ENCODE data around the gene LRMDA. TPM values are rescaled to one million over a fixed set of nuclear protein-coding genes. Genes with fewer than 3 reads are reported as not detected.

LRMDA gene
- total RNA-seq, 2 donors from 2014 or later, result not detected

- peaks cover 0 to 10% of the 10 kb centered on the region in 2 donors for H3K9me3 Mint-ChIP-seq
- no peak for ATAC-seq
- H3K27ac Mint-ChIP-seq, result no peak overlapping the region
These were observed 1021.9 kb downstream of the LRMDA start for GRCh38 chr10:76453332-76453731.

DNA sequence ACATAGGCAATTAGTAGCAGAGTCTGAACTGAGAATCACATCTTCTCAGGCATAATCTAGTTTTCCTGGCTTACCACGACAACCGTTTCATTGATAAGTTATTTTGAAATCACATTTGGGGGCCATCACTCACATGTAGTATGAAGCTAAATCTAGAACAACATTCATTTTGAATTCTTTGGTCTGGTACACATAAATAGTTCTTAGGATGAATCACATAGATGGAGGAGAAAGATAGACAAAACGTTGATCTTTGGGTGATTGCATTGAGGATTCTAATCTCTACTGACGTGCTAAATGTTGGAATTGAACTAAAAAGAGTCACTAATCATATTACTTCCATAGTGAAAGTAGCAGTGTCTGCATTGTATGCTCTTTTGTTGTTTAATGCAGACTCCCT is 1022.6 kb downstream of the LRMDA start:
- ATAC-seq (no peak), DNase-seq (ENCODE audit: low spot score in 2 of 2) (no peak)
- Mint-ChIP-seq H3K36me3 (no peaks in the 10 kb centered on the region), H3K9me3 (peaks cover 0 to 10% of the 10 kb centered on the region in 2 donors), H3K27ac (no peak overlapping the region)

More at GRCh38 chr10:76453332-76453731, 1021.9 kb downstream of the LRMDA start:
- no peaks in the 10 kb centered on the region for H3K36me3 Mint-ChIP-seq
- no peak for DNase-seq (ENCODE audit: low spot score in 2 of 2)

DNA sequence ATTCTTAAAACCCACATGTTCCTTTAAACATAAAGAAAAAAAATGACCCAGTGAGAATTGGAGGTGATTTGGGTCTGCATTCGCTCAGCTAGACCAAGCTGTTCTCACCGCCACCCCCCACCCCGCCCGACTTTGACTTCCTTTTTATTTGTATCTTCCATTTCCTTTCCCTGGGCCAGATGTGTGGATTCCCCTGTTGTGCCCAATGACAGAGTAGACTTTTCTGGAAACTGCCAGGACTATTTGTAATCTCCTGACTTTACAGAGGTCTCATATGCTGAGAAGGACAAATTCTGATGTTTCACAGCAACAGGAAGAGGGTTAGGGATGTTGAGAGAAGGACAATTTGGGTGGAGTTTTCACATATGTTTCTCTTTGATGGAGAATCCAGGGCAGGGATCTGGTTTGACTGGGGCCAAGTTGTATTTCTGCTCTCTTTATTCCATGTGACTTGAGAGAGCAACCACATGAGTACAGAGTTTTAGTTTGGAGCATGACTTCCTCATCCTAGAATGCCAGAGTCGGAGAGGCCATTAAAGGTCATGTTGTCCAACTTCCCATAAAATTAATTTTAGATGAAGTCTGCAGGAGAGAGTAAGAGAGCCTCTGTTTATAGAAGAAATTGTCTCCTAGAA is 1023.2 kb downstream of the LRMDA start:
- Mint-ChIP-seq H3K9me3 (peaks cover 0 to 10% of the 10 kb centered on the region in 2 donors), H3K27ac (no peak overlapping the region), H3K36me3 (no peaks in the 10 kb centered on the region)
- DNase-seq (ENCODE audit: low spot score in 2 of 2), result no peak
- ATAC-seq, result no peak

GRCh38 chr10:76456197-76456596 is 1024.8 kb downstream of the LRMDA start:
- Mint-ChIP-seq H3K9me3 (peaks cover 0 to 10% of the 10 kb centered on the region in 2 donors), H3K36me3 (no peaks in the 10 kb centered on the region), H3K27ac (no peak overlapping the region)
- ATAC-seq (no peak), DNase-seq (ENCODE audit: low spot score in 2 of 2) (no peak)

- Mint-ChIP-seq H3K36me3 (no peaks in the 10 kb centered on the region), H3K9me3 (peaks cover 0 to 6% of the 10 kb centered on the region in 2 donors), H3K27ac (no peak overlapping the region)
- DNase-seq (ENCODE audit: low spot score in 2 of 2), result no peak
- no peak for ATAC-seq
These were observed 1027.7 kb downstream of the LRMDA start for GRCh38 chr10:76459016-76459730.

- H3K27ac Mint-ChIP-seq, result no peak overlapping the region
- ATAC-seq (no peak), DNase-seq (ENCODE audit: low spot score in 2 of 2) (no peak)
- no peaks in the 10 kb centered on the region for H3K9me3 Mint-ChIP-seq
- no peaks in the 10 kb centered on the region for H3K36me3 Mint-ChIP-seq
These were observed 1029.6 kb downstream of the LRMDA start for GRCh38 chr10:76461024-76461423.

GRCh38 chr10:76463111-76463510 is 1031.7 kb downstream of the LRMDA start:
- no peak for DNase-seq (ENCODE audit: low spot score in 2 of 2)
- H3K36me3 Mint-ChIP-seq, result no peaks in the 10 kb centered on the region
- no peak for ATAC-seq
- H3K27ac Mint-ChIP-seq, result no peak overlapping the region
- H3K9me3 Mint-ChIP-seq, result no peaks in the 10 kb centered on the region

DNA sequence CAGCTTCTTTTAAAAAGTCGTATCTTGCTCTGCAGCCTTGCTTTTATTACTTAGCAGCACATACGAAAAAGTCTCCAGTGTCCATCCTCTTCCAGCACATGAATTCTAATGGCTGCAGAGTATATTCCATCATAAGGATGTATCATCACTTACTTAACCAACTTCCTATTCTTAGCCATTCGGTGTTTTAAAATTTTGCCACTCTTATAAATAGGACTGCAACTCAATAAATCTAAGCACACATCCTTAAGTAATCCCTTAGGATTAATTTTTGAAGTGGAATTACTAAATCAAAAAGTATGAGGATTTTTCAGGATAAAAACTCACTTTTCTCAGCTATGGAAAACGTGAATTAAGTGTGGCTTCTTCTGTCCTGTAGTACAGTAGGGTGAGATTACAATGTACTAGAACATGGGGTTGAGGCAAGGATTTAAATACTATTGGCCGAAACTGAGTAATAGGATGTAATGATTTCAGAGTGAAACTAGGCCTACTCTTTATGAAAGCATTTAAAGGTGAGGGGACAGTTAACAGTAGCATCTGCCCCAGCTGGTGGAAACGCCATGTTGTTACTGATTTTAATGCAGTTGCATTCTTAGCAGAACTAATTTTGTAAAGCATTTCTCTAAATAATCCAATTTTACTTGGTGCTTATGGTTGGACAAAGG is 1035.5 kb downstream of the LRMDA start:
- no peak for ATAC-seq

DNA sequence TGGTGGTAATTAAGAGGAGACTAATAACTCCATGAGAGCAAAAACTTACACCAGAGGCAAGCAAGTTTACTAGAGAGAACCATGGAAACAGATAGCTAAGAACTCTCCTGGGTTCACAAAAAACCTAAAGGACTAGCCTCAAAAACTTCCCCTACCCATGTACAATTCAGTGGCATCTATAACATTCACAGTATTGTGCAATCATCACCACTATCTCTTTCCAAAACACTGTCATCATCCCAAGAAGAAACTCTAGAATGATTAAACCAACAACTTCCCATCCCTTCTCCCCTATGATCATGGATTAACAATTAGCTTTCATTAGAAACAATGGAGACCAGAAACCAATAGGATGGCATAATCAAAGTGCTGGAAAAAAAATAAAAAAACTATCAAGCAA is 1038.3 kb downstream of the LRMDA start:
- no peak for DNase-seq (ENCODE audit: low spot score in 2 of 2)
- no peaks in the 10 kb centered on the region for H3K36me3 Mint-ChIP-seq

More for the DNA sequence above, 1035.5 kb downstream of the LRMDA start:
- H3K9me3 Mint-ChIP-seq, result no peaks in the 10 kb centered on the region
- no peak for DNase-seq (ENCODE audit: low spot score in 2 of 2)
- H3K36me3 Mint-ChIP-seq, result no peaks in the 10 kb centered on the region
- no peak overlapping the region for H3K27ac Mint-ChIP-seq

GRCh38 chr10:76479103-76479790 is 1047.8 kb downstream of the LRMDA start:
- no peak for DNase-seq (ENCODE audit: low spot score in 2 of 2)
- Mint-ChIP-seq H3K36me3 (no peaks in the 10 kb centered on the region), H3K9me3 (peaks cover 5 to 14% of the 10 kb centered on the region in 2 donors), H3K27ac (no peak overlapping the region)
- no peak for ATAC-seq

More for the DNA sequence above, 1038.3 kb downstream of the LRMDA start:
- Mint-ChIP-seq H3K9me3 (peaks cover 0 to 2% of the 10 kb centered on the region in 2 donors), H3K27ac (no peak overlapping the region)
- no peak for ATAC-seq

DNA sequence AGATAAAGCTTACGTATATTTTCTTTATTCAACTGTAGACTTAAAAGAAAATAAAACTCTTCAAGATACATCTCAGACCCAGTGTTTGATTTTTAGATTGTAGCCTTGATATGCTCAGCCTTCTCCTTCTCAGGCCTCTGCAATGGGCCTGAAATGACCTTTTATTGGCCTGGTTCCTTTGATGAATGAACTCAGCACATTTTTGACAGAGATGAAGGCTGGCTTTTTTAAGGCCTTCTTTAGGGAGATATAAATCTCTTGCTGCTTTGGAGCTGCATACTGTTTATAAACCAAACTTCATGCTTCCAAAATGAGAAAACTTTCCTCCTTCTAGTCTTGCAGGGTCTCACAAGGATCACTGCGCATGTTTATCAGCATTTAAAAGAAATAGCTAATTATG is 1049.8 kb downstream of the LRMDA start:
- no peaks in the 10 kb centered on the region for H3K36me3 Mint-ChIP-seq

DNA sequence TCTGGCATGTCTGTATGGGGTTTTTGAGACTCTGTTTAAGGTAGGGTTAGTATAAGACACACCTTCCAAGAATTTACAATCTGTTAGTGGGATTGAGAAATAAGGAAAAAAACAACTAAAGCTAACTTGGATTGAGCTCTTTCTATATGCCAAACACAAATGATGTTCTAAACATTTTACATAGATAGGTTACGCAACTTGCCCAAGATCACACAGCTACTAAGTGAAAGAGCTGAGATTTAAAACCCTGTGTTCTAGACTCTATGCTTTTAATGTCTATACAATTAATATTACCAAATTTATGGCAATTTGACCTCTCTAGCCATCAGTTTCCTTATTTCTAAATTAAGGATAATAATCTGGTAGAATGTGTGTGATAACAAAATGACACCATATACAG is 1056.2 kb downstream of the LRMDA start:
- H3K9me3 Mint-ChIP-seq, result peaks cover 32 to 38% of the 10 kb centered on the region in 2 donors
- ATAC-seq, result no peak
- peaks cover 0 to 6% of the 10 kb centered on the region in 2 donors for H3K36me3 Mint-ChIP-seq
- H3K27ac Mint-ChIP-seq, result no peak overlapping the region
- no peak for DNase-seq (ENCODE audit: low spot score in 2 of 2)

More for the DNA sequence above, 1049.8 kb downstream of the LRMDA start:
- peaks cover 0 to 7% of the 10 kb centered on the region in 2 donors for H3K9me3 Mint-ChIP-seq
- ATAC-seq (no peak), DNase-seq (ENCODE audit: low spot score in 2 of 2) (no peak)
- H3K27ac Mint-ChIP-seq, result no peak overlapping the region

GRCh38 chr10:76488602-76489001 is 1057.2 kb downstream of the LRMDA start:
- ATAC-seq (no peak), DNase-seq (ENCODE audit: low spot score in 2 of 2) (no peak)
- Mint-ChIP-seq H3K27ac (no peak overlapping the region), H3K9me3 (peaks cover 32 to 38% of the 10 kb centered on the region in 2 donors), H3K36me3 (peaks cover 0 to 6% of the 10 kb centered on the region in 2 donors)

- no peak for DNase-seq (ENCODE audit: low spot score in 2 of 2)
- no peak for ATAC-seq
- H3K9me3 Mint-ChIP-seq, result peaks cover 37 to 38% of the 10 kb centered on the region in 2 donors
These were observed 1059.8 kb downstream of the LRMDA start for GRCh38 chr10:76491216-76491615.

GRCh38 chr10:76492026-76492425 is 1060.6 kb downstream of the LRMDA start:
- Mint-ChIP-seq H3K36me3 (peaks cover 0 to 6% of the 10 kb centered on the region in 2 donors), H3K27ac (no peak overlapping the region), H3K9me3 (peaks cover 35 to 39% of the 10 kb centered on the region in 2 donors)
- DNase-seq (ENCODE audit: low spot score in 2 of 2), result no peak
- ATAC-seq, result no peak

More at GRCh38 chr10:76491216-76491615, 1059.8 kb downstream of the LRMDA start:
- Mint-ChIP-seq H3K36me3 (peaks cover 0 to 6% of the 10 kb centered on the region in 2 donors), H3K27ac (no peak overlapping the region)

GRCh38 chr10:76492678-76493472 is 1061.5 kb downstream of the LRMDA start:
- Mint-ChIP-seq H3K27ac (no peak overlapping the region), H3K9me3 (peaks cover 31 to 33% of the 10 kb centered on the region in 2 donors), H3K36me3 (peaks cover 0 to 6% of the 10 kb centered on the region in 2 donors)
- ATAC-seq (no peak), DNase-seq (ENCODE audit: low spot score in 2 of 2) (no peak)
